ENCODE data around the gene TMEM117.
"Not testable (repeated sequence)": the region's sequence is repeated elsewhere in the genome, so short reads cannot be mapped to it uniquely, and the experiment has no call there.

The TMEM117 gene

GRCh38 chr12:44240186-44240585 lies 404.3 kb downstream of the TMEM117 start:
- H3K9me3 ChIP-seq = no peaks in the 10 kb centered on the region
- H3K27me3 ChIP-seq (ENCODE audit: low read depth) = no peaks in the 10 kb centered on the region
- no peak overlapping the region for H3K4me3 ChIP-seq
- no peaks in the 10 kb centered on the region for H3K36me3 ChIP-seq (replicated peaks)
- in situ Hi-C loops (cut with MboI; ENCODE audit: low sequenced_read_pairs) = no loop called here
- no peak for DNase-seq (ENCODE audit: low spot score in 2 of 2)
- no peaks in the 10 kb centered on the region for H3K4me1 ChIP-seq

- H3K9me3 ChIP-seq = no peaks in the 10 kb centered on the region
- H3K27me3 ChIP-seq (ENCODE audit: low read depth) = no peaks in the 10 kb centered on the region
- in situ Hi-C loops (cut with MboI; ENCODE audit: low sequenced_read_pairs) = no loop called here
- no peaks in the 10 kb centered on the region for H3K36me3 ChIP-seq (replicated peaks)
- DNase-seq (ENCODE audit: low spot score in 2 of 2) = no peak
- no peaks in the 10 kb centered on the region for H3K4me1 ChIP-seq
- no peak overlapping the region for H3K4me3 ChIP-seq
These were observed 410.1 kb downstream of the TMEM117 start for GRCh38 chr12:44245932-44246331.

GRCh38 chr12:44246482-44247105 lies 410.7 kb downstream of the TMEM117 start:
- H3K4me3 ChIP-seq = no peak overlapping the region
- DNase-seq (ENCODE audit: low spot score in 2 of 2) = no peak
- H3K36me3 ChIP-seq (replicated peaks) = no peaks in the 10 kb centered on the region
- in situ Hi-C loops (cut with MboI; ENCODE audit: low sequenced_read_pairs) = no loop called here
- H3K9me3 ChIP-seq = no peaks in the 10 kb centered on the region
- no peaks in the 10 kb centered on the region for H3K27me3 ChIP-seq (ENCODE audit: low read depth)
- H3K4me1 ChIP-seq = no peaks in the 10 kb centered on the region

- H3K9me3 ChIP-seq = no peaks in the 10 kb centered on the region
- in situ Hi-C loops (cut with MboI; ENCODE audit: low sequenced_read_pairs) = no loop called here
- no peaks in the 10 kb centered on the region for H3K27me3 ChIP-seq (ENCODE audit: low read depth)
- DNase-seq (ENCODE audit: low spot score in 2 of 2) = peak in 1 of 2 experiments; percentile 9
- H3K4me3 ChIP-seq = no peak overlapping the region
- no peaks in the 10 kb centered on the region for H3K36me3 ChIP-seq (replicated peaks)
- H3K4me1 ChIP-seq = no peaks in the 10 kb centered on the region
These were observed 411.7 kb downstream of the TMEM117 start for GRCh38 chr12:44247588-44247987.

- DNase-seq (ENCODE audit: low spot score in 2 of 2) = no peak
- Histone ChIP-seq H3K4me3 (no peak overlapping the region), H3K27me3 (ENCODE audit: low read depth) (no peaks in the 10 kb centered on the region), H3K4me1 (no peaks in the 10 kb centered on the region), H3K36me3 (replicated peaks) (no peaks in the 10 kb centered on the region), H3K9me3 (no peaks in the 10 kb centered on the region)
- in situ Hi-C loops (cut with MboI; ENCODE audit: low sequenced_read_pairs) = no loop called here
These were observed 412.6 kb downstream of the TMEM117 start for GRCh38 chr12:44248436-44248835.

GRCh38 chr12:44250440-44250839 lies 414.6 kb downstream of the TMEM117 start:
- DNase-seq (ENCODE audit: low spot score in 2 of 2); H3K27me3 ChIP-seq (ENCODE audit: low read depth); in situ Hi-C loops (cut with MboI; ENCODE audit: low sequenced_read_pairs); H3K4me3 ChIP-seq; H3K36me3 ChIP-seq (replicated peaks); H3K4me1 ChIP-seq; H3K9me3 ChIP-seq: not testable (repeated sequence)

- Histone ChIP-seq H3K9me3 (no peaks in the 10 kb centered on the region), H3K27me3 (ENCODE audit: low read depth) (no peaks in the 10 kb centered on the region), H3K36me3 (replicated peaks) (no peaks in the 10 kb centered on the region), H3K4me3 (no peak overlapping the region), H3K4me1 (no peaks in the 10 kb centered on the region)
- in situ Hi-C loops (cut with MboI; ENCODE audit: low sequenced_read_pairs) = no loop called here
- no peak for DNase-seq (ENCODE audit: low spot score in 2 of 2)
These were observed 417.5 kb downstream of the TMEM117 start for GRCh38 chr12:44253338-44253856.

GRCh38 chr12:44258246-44258645 lies 422.4 kb downstream of the TMEM117 start:
- Histone ChIP-seq H3K9me3 (no peaks in the 10 kb centered on the region), H3K4me3 (no peak overlapping the region), H3K4me1 (no peaks in the 10 kb centered on the region), H3K36me3 (replicated peaks) (no peaks in the 10 kb centered on the region), H3K27me3 (ENCODE audit: low read depth) (no peaks in the 10 kb centered on the region)
- in situ Hi-C loops (cut with MboI; ENCODE audit: low sequenced_read_pairs) = no loop called here
- no peak for DNase-seq (ENCODE audit: low spot score in 2 of 2)

- in situ Hi-C loops (cut with MboI; ENCODE audit: low sequenced_read_pairs) = no loop called here
- Histone ChIP-seq H3K9me3 (no peaks in the 10 kb centered on the region), H3K27me3 (ENCODE audit: low read depth) (no peaks in the 10 kb centered on the region), H3K4me1 (no peaks in the 10 kb centered on the region), H3K4me3 (no peak overlapping the region), H3K36me3 (replicated peaks) (no peaks in the 10 kb centered on the region)
- no peak for DNase-seq (ENCODE audit: low spot score in 2 of 2)
These were observed 424.0 kb downstream of the TMEM117 start for GRCh38 chr12:44259890-44260289.

GRCh38 chr12:44260581-44260980 lies 424.7 kb downstream of the TMEM117 start:
- in situ Hi-C loops (cut with MboI; ENCODE audit: low sequenced_read_pairs) = no loop called here
- Histone ChIP-seq H3K4me3 (no peak overlapping the region), H3K9me3 (no peaks in the 10 kb centered on the region)

GRCh38 chr12:44285321-44285960 lies 449.6 kb downstream of the TMEM117 start:
- Histone ChIP-seq H3K9me3 (no peaks in the 10 kb centered on the region), H3K36me3 (replicated peaks) (no peaks in the 10 kb centered on the region), H3K4me1 (no peaks in the 10 kb centered on the region), H3K27me3 (ENCODE audit: low read depth) (no peaks in the 10 kb centered on the region), H3K4me3 (no peak overlapping the region)
- in situ Hi-C loops (cut with MboI; ENCODE audit: low sequenced_read_pairs) = no loop called here
- no peak for DNase-seq (ENCODE audit: low spot score in 2 of 2)

More at GRCh38 chr12:44260581-44260980, 424.7 kb downstream of the TMEM117 start:
- DNase-seq (ENCODE audit: low spot score in 2 of 2) = no peak
- Histone ChIP-seq H3K4me1 (no peaks in the 10 kb centered on the region), H3K36me3 (replicated peaks) (no peaks in the 10 kb centered on the region), H3K27me3 (ENCODE audit: low read depth) (no peaks in the 10 kb centered on the region)

GRCh38 chr12:44286336-44286735 lies 450.5 kb downstream of the TMEM117 start:
- H3K4me1 ChIP-seq = no peaks in the 10 kb centered on the region
- in situ Hi-C loops (cut with MboI; ENCODE audit: low sequenced_read_pairs) = no loop called here
- no peaks in the 10 kb centered on the region for H3K9me3 ChIP-seq
- no peaks in the 10 kb centered on the region for H3K36me3 ChIP-seq (replicated peaks)
- no peak for DNase-seq (ENCODE audit: low spot score in 2 of 2)
- H3K27me3 ChIP-seq (ENCODE audit: low read depth) = no peaks in the 10 kb centered on the region
- no peak overlapping the region for H3K4me3 ChIP-seq

- in situ Hi-C loops (cut with MboI; ENCODE audit: low sequenced_read_pairs) = no loop called here
- DNase-seq (ENCODE audit: low spot score in 2 of 2) = no peak
- H3K4me1 ChIP-seq = no peaks in the 10 kb centered on the region
- no peaks in the 10 kb centered on the region for H3K36me3 ChIP-seq (replicated peaks)
- H3K9me3 ChIP-seq = no peaks in the 10 kb centered on the region
- no peak overlapping the region for H3K4me3 ChIP-seq
- H3K27me3 ChIP-seq (ENCODE audit: low read depth) = no peaks in the 10 kb centered on the region
These were observed 451.1 kb downstream of the TMEM117 start for GRCh38 chr12:44286821-44287505.

GRCh38 chr12:44287545-44287944 lies 451.7 kb downstream of the TMEM117 start:
- Histone ChIP-seq H3K4me1 (no peaks in the 10 kb centered on the region), H3K4me3 (no peak overlapping the region), H3K27me3 (ENCODE audit: low read depth) (no peaks in the 10 kb centered on the region), H3K9me3 (no peaks in the 10 kb centered on the region), H3K36me3 (replicated peaks) (no peaks in the 10 kb centered on the region)
- in situ Hi-C loops (cut with MboI; ENCODE audit: low sequenced_read_pairs) = no loop called here
- DNase-seq (ENCODE audit: low spot score in 2 of 2) = no peak

Data from HAP-1 (cell line).